GM19043 (cell line): ENCODE measurements around the gene MYH10.

Source experiments
- ATAC-seq: cut with Tn5 transposase; IDR thresholded peaks from one replicate; pipeline ENCODE4 v1.9.1; 2021; ENCODE audit warnings: low read depth; ENCODE audit not compliant: unreplicated experiment

Gene MYH10

GRCh38 chr17:8500609-8501008 is 129.9 kb downstream of the MYH10 start:
- no peak for ATAC-seq

- no peak for ATAC-seq
Measured at GRCh38 chr17:8499614-8500013, 130.9 kb downstream of the MYH10 start.

- ATAC-seq: no peak
Measured at GRCh38 chr17:8499171-8499570, 131.4 kb downstream of the MYH10 start.

GRCh38 chr17:8496081-8496480 is 134.4 kb downstream of the MYH10 start:
- ATAC-seq: no peak

GRCh38 chr17:8494506-8495111 is 135.9 kb downstream of the MYH10 start:
- ATAC-seq: no peak

GRCh38 chr17:8494021-8494420 is 136.5 kb downstream of the MYH10 start:
- ATAC-seq: no peak

- no peak for ATAC-seq
Measured at GRCh38 chr17:8492121-8492520, 138.4 kb downstream of the MYH10 start.

- no peak for ATAC-seq
Measured at GRCh38 chr17:8490256-8491023, 140.1 kb downstream of the MYH10 start.

- no peak for ATAC-seq
Measured at GRCh38 chr17:8489841-8490240, 140.7 kb downstream of the MYH10 start.

- no peak for ATAC-seq
Measured at GRCh38 chr17:8488901-8489300, 141.6 kb downstream of the MYH10 start.

- no peak for ATAC-seq
Measured at GRCh38 chr17:8488491-8488890, 142.0 kb downstream of the MYH10 start.

- no peak for ATAC-seq
Measured at GRCh38 chr17:8487743-8488142, 142.8 kb downstream of the MYH10 start.

- no peak for ATAC-seq
Measured at GRCh38 chr17:8487130-8487645, 143.3 kb downstream of the MYH10 start.

GRCh38 chr17:8485491-8485890 is 145.0 kb downstream of the MYH10 start:
- ATAC-seq: no peak

GRCh38 chr17:8484465-8484864 is 146.1 kb downstream of the MYH10 start:
- ATAC-seq: no peak

- no peak for ATAC-seq
Measured at GRCh38 chr17:8482546-8482945, 148.0 kb downstream of the MYH10 start.

GRCh38 chr17:8481703-8482102 is 148.8 kb downstream of the MYH10 start:
- no peak for ATAC-seq

GRCh38 chr17:8481089-8481488 is 149.4 kb downstream of the MYH10 start:
- ATAC-seq: no peak

- no peak for ATAC-seq
Measured at GRCh38 chr17:8480011-8480976, 150.2 kb downstream of the MYH10 start.

GRCh38 chr17:8479431-8479947 is 151.0 kb downstream of the MYH10 start:
- no peak for ATAC-seq
